Measurements from ENCODE around the gene OR10D3. TPM values are rescaled to one million over a fixed set of nuclear protein-coding genes. Genes with fewer than 3 reads are reported as not detected.

The OR10D3 gene
- total RNA-seq, 1 experiment from 2014 or later, result not detected

GRCh38 chr11:124199702-124200101 lies 16.6 kb downstream of the OR10D3 start:
- H3K4me2 ChIP-seq (ENCODE audit: low read depth, low read length, poor library complexity, severe bottlenecking), result no peak overlapping the region
- no peak overlapping the region for H3K4me3 ChIP-seq (ENCODE audit: low read length)
- no peaks in the 10 kb centered on the region for H3K79me2 ChIP-seq (ENCODE audit: low read length)
- no peak overlapping the region for H2AFZ ChIP-seq (ENCODE audit: low read length)
- no peak for DNase-seq
- H3K27ac ChIP-seq (ENCODE audit: low read length), result no peak overlapping the region
- no peaks in the 10 kb centered on the region for H3K36me3 ChIP-seq (ENCODE audit: insufficient read depth, low read length)
- H4K20me1 ChIP-seq (ENCODE audit: insufficient read depth, low read depth, low read length), result no peaks in the 10 kb centered on the region
- H3K9me3 ChIP-seq (ENCODE audit: low read length), result no peaks in the 10 kb centered on the region
- H3K9ac ChIP-seq (ENCODE audit: low read length), result no peak overlapping the region
- H3K4me1 ChIP-seq (ENCODE audit: low read length), result no peaks in the 10 kb centered on the region
- no peaks in the 10 kb centered on the region for H3K9me2 ChIP-seq (replicated peaks; ENCODE audit: insufficient read depth, low read length)
- no peaks in the 10 kb centered on the region for H3K27me3 ChIP-seq (ENCODE audit: low read length)

- H3K9ac ChIP-seq (ENCODE audit: low read length), result no peak overlapping the region
- no peaks in the 10 kb centered on the region for H3K27me3 ChIP-seq (ENCODE audit: low read length)
- H3K36me3 ChIP-seq (ENCODE audit: insufficient read depth, low read length), result no peaks in the 10 kb centered on the region
- H3K9me3 ChIP-seq (ENCODE audit: low read length), result no peaks in the 10 kb centered on the region
- no peaks in the 10 kb centered on the region for H3K9me2 ChIP-seq (replicated peaks; ENCODE audit: insufficient read depth, low read length)
- no peaks in the 10 kb centered on the region for H3K79me2 ChIP-seq (ENCODE audit: low read length)
- no peak for DNase-seq
- no peak overlapping the region for H3K27ac ChIP-seq (ENCODE audit: low read length)
- no peak overlapping the region for H3K4me3 ChIP-seq (ENCODE audit: low read length)
- no peak overlapping the region for H3K4me2 ChIP-seq (ENCODE audit: low read depth, low read length, poor library complexity, severe bottlenecking)
- no peaks in the 10 kb centered on the region for H4K20me1 ChIP-seq (ENCODE audit: insufficient read depth, low read depth, low read length)
- no peaks in the 10 kb centered on the region for H3K4me1 ChIP-seq (ENCODE audit: low read length)
- no peak overlapping the region for H2AFZ ChIP-seq (ENCODE audit: low read length)
Observed at GRCh38 chr11:124200671-124201070, 17.5 kb downstream of the OR10D3 start.

- Histone ChIP-seq H3K27ac (ENCODE audit: low read length) (no peak overlapping the region), H4K20me1 (ENCODE audit: insufficient read depth, low read depth, low read length) (no peaks in the 10 kb centered on the region), H3K79me2 (ENCODE audit: low read length) (no peaks in the 10 kb centered on the region), H3K9me2 (replicated peaks; ENCODE audit: insufficient read depth, low read length) (no peaks in the 10 kb centered on the region), H3K36me3 (ENCODE audit: insufficient read depth, low read length) (no peaks in the 10 kb centered on the region), H3K4me1 (ENCODE audit: low read length) (no peaks in the 10 kb centered on the region), H3K9me3 (ENCODE audit: low read length) (no peaks in the 10 kb centered on the region), H3K27me3 (ENCODE audit: low read length) (no peaks in the 10 kb centered on the region), H3K4me3 (ENCODE audit: low read length) (no peak overlapping the region), H3K9ac (ENCODE audit: low read length) (no peak overlapping the region), H2AFZ (ENCODE audit: low read length) (no peak overlapping the region), H3K4me2 (ENCODE audit: low read depth, low read length, poor library complexity, severe bottlenecking) (no peak overlapping the region)
- DNase-seq, result no peak
Observed at GRCh38 chr11:124202951-124203350, 19.8 kb downstream of the OR10D3 start.

GRCh38 chr11:124204008-124204407 lies 20.9 kb downstream of the OR10D3 start:
- no peaks in the 10 kb centered on the region for H4K20me1 ChIP-seq (ENCODE audit: insufficient read depth, low read depth, low read length)
- H3K27me3 ChIP-seq (ENCODE audit: low read length), result no peaks in the 10 kb centered on the region
- no peaks in the 10 kb centered on the region for H3K36me3 ChIP-seq (ENCODE audit: insufficient read depth, low read length)
- no peak overlapping the region for H3K4me3 ChIP-seq (ENCODE audit: low read length)
- no peaks in the 10 kb centered on the region for H3K9me2 ChIP-seq (replicated peaks; ENCODE audit: insufficient read depth, low read length)
- H3K27ac ChIP-seq (ENCODE audit: low read length), result no peak overlapping the region
- no peaks in the 10 kb centered on the region for H3K4me1 ChIP-seq (ENCODE audit: low read length)
- H2AFZ ChIP-seq (ENCODE audit: low read length), result no peak overlapping the region
- H3K9me3 ChIP-seq (ENCODE audit: low read length), result no peaks in the 10 kb centered on the region
- no peaks in the 10 kb centered on the region for H3K79me2 ChIP-seq (ENCODE audit: low read length)
- no peak for DNase-seq
- no peak overlapping the region for H3K4me2 ChIP-seq (ENCODE audit: low read depth, low read length, poor library complexity, severe bottlenecking)
- no peak overlapping the region for H3K9ac ChIP-seq (ENCODE audit: low read length)

- Histone ChIP-seq H3K79me2 (ENCODE audit: low read length) (no peaks in the 10 kb centered on the region), H3K4me3 (ENCODE audit: low read length) (no peak overlapping the region), H3K4me1 (ENCODE audit: low read length) (no peaks in the 10 kb centered on the region), H3K36me3 (ENCODE audit: insufficient read depth, low read length) (no peaks in the 10 kb centered on the region), H3K9ac (ENCODE audit: low read length) (no peak overlapping the region), H4K20me1 (ENCODE audit: insufficient read depth, low read depth, low read length) (no peaks in the 10 kb centered on the region), H3K4me2 (ENCODE audit: low read depth, low read length, poor library complexity, severe bottlenecking) (no peak overlapping the region), H3K9me2 (replicated peaks; ENCODE audit: insufficient read depth, low read length) (no peaks in the 10 kb centered on the region), H2AFZ (ENCODE audit: low read length) (no peak overlapping the region), H3K27me3 (ENCODE audit: low read length) (no peaks in the 10 kb centered on the region), H3K9me3 (ENCODE audit: low read length) (no peaks in the 10 kb centered on the region), H3K27ac (ENCODE audit: low read length) (no peak overlapping the region)
- no peak for DNase-seq
Observed at GRCh38 chr11:124207102-124207792, 24.1 kb downstream of the OR10D3 start.

GRCh38 chr11:124209824-124210357 lies 26.7 kb downstream of the OR10D3 start:
- no peaks in the 10 kb centered on the region for H3K27me3 ChIP-seq (ENCODE audit: low read length)
- H3K4me1 ChIP-seq (ENCODE audit: low read length), result no peaks in the 10 kb centered on the region
- H2AFZ ChIP-seq (ENCODE audit: low read length), result no peak overlapping the region
- H3K9me3 ChIP-seq (ENCODE audit: low read length), result no peaks in the 10 kb centered on the region
- H3K4me3 ChIP-seq (ENCODE audit: low read length), result no peak overlapping the region
- no peaks in the 10 kb centered on the region for H3K36me3 ChIP-seq (ENCODE audit: insufficient read depth, low read length)
- no peak overlapping the region for H3K4me2 ChIP-seq (ENCODE audit: low read depth, low read length, poor library complexity, severe bottlenecking)
- DNase-seq, result no peak
- no peak overlapping the region for H3K9ac ChIP-seq (ENCODE audit: low read length)
- H3K9me2 ChIP-seq (replicated peaks; ENCODE audit: insufficient read depth, low read length), result no peaks in the 10 kb centered on the region
- no peak overlapping the region for H3K27ac ChIP-seq (ENCODE audit: low read length)
- no peaks in the 10 kb centered on the region for H3K79me2 ChIP-seq (ENCODE audit: low read length)
- no peaks in the 10 kb centered on the region for H4K20me1 ChIP-seq (ENCODE audit: insufficient read depth, low read depth, low read length)

GRCh38 chr11:124210421-124210820 lies 27.3 kb downstream of the OR10D3 start:
- H3K4me3 ChIP-seq (ENCODE audit: low read length), result no peak overlapping the region
- no peaks in the 10 kb centered on the region for H3K27me3 ChIP-seq (ENCODE audit: low read length)

GRCh38 chr11:124211321-124211720 lies 28.2 kb downstream of the OR10D3 start:
- H3K9me3 ChIP-seq (ENCODE audit: low read length), result no peaks in the 10 kb centered on the region
- no peak overlapping the region for H3K4me2 ChIP-seq (ENCODE audit: low read depth, low read length, poor library complexity, severe bottlenecking)
- H3K4me1 ChIP-seq (ENCODE audit: low read length), result no peaks in the 10 kb centered on the region
- no peak overlapping the region for H2AFZ ChIP-seq (ENCODE audit: low read length)
- H3K36me3 ChIP-seq (ENCODE audit: insufficient read depth, low read length), result no peaks in the 10 kb centered on the region
- no peaks in the 10 kb centered on the region for H3K9me2 ChIP-seq (replicated peaks; ENCODE audit: insufficient read depth, low read length)
- H3K79me2 ChIP-seq (ENCODE audit: low read length), result no peaks in the 10 kb centered on the region
- DNase-seq, result no peak
- no peaks in the 10 kb centered on the region for H3K27me3 ChIP-seq (ENCODE audit: low read length)
- H3K4me3 ChIP-seq (ENCODE audit: low read length), result no peak overlapping the region
- no peak overlapping the region for H3K27ac ChIP-seq (ENCODE audit: low read length)
- no peaks in the 10 kb centered on the region for H4K20me1 ChIP-seq (ENCODE audit: insufficient read depth, low read depth, low read length)
- no peak overlapping the region for H3K9ac ChIP-seq (ENCODE audit: low read length)

More at GRCh38 chr11:124210421-124210820, 27.3 kb downstream of the OR10D3 start:
- Histone ChIP-seq H3K9me2 (replicated peaks; ENCODE audit: insufficient read depth, low read length) (no peaks in the 10 kb centered on the region), H3K4me2 (ENCODE audit: low read depth, low read length, poor library complexity, severe bottlenecking) (no peak overlapping the region), H3K9ac (ENCODE audit: low read length) (no peak overlapping the region), H3K4me1 (ENCODE audit: low read length) (no peaks in the 10 kb centered on the region), H3K36me3 (ENCODE audit: insufficient read depth, low read length) (no peaks in the 10 kb centered on the region), H4K20me1 (ENCODE audit: insufficient read depth, low read depth, low read length) (no peaks in the 10 kb centered on the region), H2AFZ (ENCODE audit: low read length) (no peak overlapping the region), H3K79me2 (ENCODE audit: low read length) (no peaks in the 10 kb centered on the region), H3K27ac (ENCODE audit: low read length) (no peak overlapping the region), H3K9me3 (ENCODE audit: low read length) (no peaks in the 10 kb centered on the region)
- DNase-seq, result no peak

Data from Karpas-422 (cell line).